Transverse colon (tissue), 4 donors: ENCODE results near the gene ARHGEF25. TPM values are rescaled to one million over a fixed set of nuclear protein-coding genes. Genes with fewer than 3 reads are reported as not detected.
"Not testable (repeated sequence)": the region's sequence is repeated elsewhere in the genome, so short reads cannot be mapped to it uniquely, and the experiment has no call there.

Experiments
- DNase-seq: peaks from one replicate; pipeline ENCODE4 v3.0.0-alpha.2; 2019
- H3K27ac ChIP-seq, 4 donors: fragments of 200-600 bp; sonication (generic); 2 replicates each; pipeline ENCODE4 v1.5.1; 2016 to 2018; ENCODE audit warnings: inconsistent platforms in 4 of 4
- H3K27me3 ChIP-seq: fragments of 200-600 bp; sonication (generic); 2 replicates; pipeline ENCODE4 v1.5.1; 2017; ENCODE audit warnings: inconsistent platforms
- H3K36me3 ChIP-seq, 4 donors: fragments of 200-600 bp; sonication (generic); 2 replicates each; pipeline ENCODE4 v1.5.1; 2017 to 2019; ENCODE audit warnings: inconsistent platforms in 4 of 4
- H3K4me1 ChIP-seq, 4 donors: fragments of 200-600 bp; sonication (generic); 2 replicates each; pipeline ENCODE4 v1.5.1; 2017 to 2020; ENCODE audit warnings: inconsistent platforms in 4 of 4
- H3K4me3 ChIP-seq, 4 donors: fragments of 200-600 bp; sonication (generic); 1 replicate in 1 of 4; 2 replicates in 3 of 4; pipeline versions ENCODE4 v1.5.1 to v1.6.1; 2017 to 2019; ENCODE audit warnings: inconsistent platforms in 4 of 4
- H3K9me3 ChIP-seq, 2 donors: fragments of 200-600 bp; sonication (generic); 2 replicates each; pipeline ENCODE4 v1.5.1; 2017 to 2019; ENCODE audit warnings: inconsistent platforms in 2 of 2
- CTCF ChIP-seq, 5 experiments: fragments of 200-600 bp in 3 of 5; fragments of 450-650 bp in 2 of 5; sonication (generic) in 3 of 5; IDR thresholded peaks; 1 replicate in 2 of 5; 2 replicates in 3 of 5; pipeline ENCODE4 v1.5.1; 2016 to 2017; ENCODE audit warnings: antibody characterized with exemption in 5 of 5, inconsistent platforms in 3 of 5, mild to moderate bottlenecking in 2 of 5, moderate library complexity in 1 of 5
- EP300 ChIP-seq: sonication (generic); formaldehyde crosslinking; IDR thresholded peaks from one replicate; pipeline ENCODE4 v1.6.1; 2017; ENCODE audit warnings: antibody characterized with exemption, low read depth
- POLR2A ChIP-seq: fragments of 450-650 bp; IDR thresholded peaks from one replicate; pipeline ENCODE4 v1.6.1; 2016; ENCODE audit warnings: antibody characterized with exemption, mild to moderate bottlenecking, moderate library complexity
- POLR2AphosphoS5 ChIP-seq, 3 donors: sonication (generic); formaldehyde crosslinking; IDR thresholded peaks; one replicate each; pipeline ENCODE4 v1.6.1; 2016; ENCODE audit warnings: antibody characterized with exemption in 3 of 3
- WGBS, 2 donors: methylation state at CpG; one replicate each; pipeline ENCODE4 v1.1.5; 2018; ENCODE audit warnings: low coverage in 1 of 2; 5-methylcytosine and 5-hydroxymethylcytosine counted together
- in situ Hi-C, 4 donors: fragments of 200-750 bp; cut with MboI; loops; one replicate each; pipeline versions ENCODE4 v1.15.0 to v1.15.1; 2017; ENCODE audit warnings: low sequenced_read_pairs in 3 of 4, low pct_ligation_motif_present in 1 of 4, low pct_unique_long_range_greater_than_20kb in 1 of 4
- intact Hi-C: fragments of 100-400 bp; cut with DNase I; formaldehyde crosslinking; loops from one replicate; pipeline ENCODE4 v1.15.1; 2023; ENCODE audit warnings: low total_unique reads
- total RNA-seq, 4 donors: library from RNA; depleted of rRNA; stranded (reverse); fragments of >200 nt; gene quantifications; one replicate each; pipeline ENCODE4 v1.1.0, GENCODE V29; 2016

ARHGEF25 gene
- total RNA-seq, 4 donors from 2014 or later: 6.6 to 35.9 (median 15.3) TPM

- Histone ChIP-seq H3K9me3 (no peaks in the 10 kb centered on the region), H3K36me3 (no peaks in the 10 kb centered on the region), H3K4me1 (peaks cover 6 to 31% (median 18%) of the 10 kb centered on the region in 4 donors), H3K4me3 (no peak overlapping the region), H3K27me3 (peaks cover 83% of the 10 kb centered on the region), H3K27ac (no peak overlapping the region)
- in situ Hi-C loops (no loop called here), intact Hi-C loops (no loop called here)
- TF ChIP-seq CTCF (IDR thresholded peaks at IDR 0.05): no peak
- WGBS, 2 donors: 33 to 64% methylated on average over 5 to 11 of the region's 11 CpGs
- DNase-seq: no peak
Measured at GRCh38 chr12:57617942-57618341, 6.7 kb downstream of the ARHGEF25 start.

GRCh38 chr12:57618431-57618830, 7.2 kb downstream of the ARHGEF25 start:
- DNase-seq, H3K4me3 ChIP-seq, H3K27ac ChIP-seq, H3K9me3 ChIP-seq, H3K36me3 ChIP-seq, in situ Hi-C loops, intact Hi-C loops: not testable (repeated sequence)
- peaks cover 6 to 29% (median 18%) of the 10 kb centered on the region in 4 donors for H3K4me1 ChIP-seq
- H3K27me3 ChIP-seq: peaks cover 83% of the 10 kb centered on the region
- 91 to 92% methylated on average over 2 to 6 of the region's 6 CpGs for WGBS, 2 donors

DNA sequence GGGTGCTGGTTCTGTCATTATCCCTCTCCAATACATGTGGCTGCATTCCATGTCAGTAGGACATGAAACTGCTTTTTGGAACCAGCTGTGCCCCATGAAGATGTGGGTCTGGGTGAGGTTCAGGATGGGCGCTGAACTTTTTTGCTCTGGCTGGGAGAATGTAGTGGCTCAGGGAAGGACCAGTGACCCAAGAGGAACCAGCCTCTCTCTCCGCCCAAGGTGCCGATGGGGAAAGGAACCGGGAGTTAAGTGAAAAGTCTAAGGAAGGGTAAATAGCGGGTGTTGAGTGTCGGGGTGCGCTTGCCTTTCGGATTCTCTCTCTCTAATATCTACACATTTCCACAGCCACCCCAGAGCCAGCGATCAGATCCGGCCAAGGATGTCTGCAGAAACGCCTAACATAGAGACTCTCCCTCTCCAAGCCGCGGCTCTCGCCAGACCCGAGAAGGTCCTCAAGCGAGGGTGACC, 7.8 kb downstream of the ARHGEF25 start:
- H3K27ac ChIP-seq: no peak overlapping the region
- TF ChIP-seq POLR2AphosphoS5 (IDR thresholded peaks at IDR 0.05) (no peak), CTCF (IDR thresholded peaks at IDR 0.05) (no peak), POLR2A (no peak), EP300 (no peak)
- no peaks in the 10 kb centered on the region for H3K9me3 ChIP-seq
- peaks cover 83% of the 10 kb centered on the region for H3K27me3 ChIP-seq
- H3K36me3 ChIP-seq: no peaks in the 10 kb centered on the region
- intact Hi-C loops (no loop called here), in situ Hi-C loops (no loop called here)
- DNase-seq: no peak
- no peak overlapping the region for H3K4me3 ChIP-seq
- H3K4me1 ChIP-seq: peaks cover 0 to 25% (median 17%) of the 10 kb centered on the region in 4 donors
- 54 to 56% methylated on average over 7 to 16 of the region's 16 CpGs for WGBS, 2 donors

- Histone ChIP-seq H3K27me3 (peaks cover 90% of the 10 kb centered on the region), H3K4me1 (peaks cover 0 to 23% (median 15%) of the 10 kb centered on the region in 4 donors), H3K4me3 (no peak overlapping the region), H3K27ac (no peak overlapping the region), H3K9me3 (no peaks in the 10 kb centered on the region), H3K36me3 (no peaks in the 10 kb centered on the region)
- DNase-seq: no peak
- in situ Hi-C loops (loop anchor here in 2 of 4 donors (5.0 to 10.0 kb wide), 2 partner anchors 37 to 45 kb away; no protein-coding TSS in a partner anchor), intact Hi-C loops (no loop called here)
- WGBS, 2 donors: 32% methylated on average over 23 of the region's 46 CpGs; no CpG with 5 or more reads in 1 of the 2 donors
- no peak for TF ChIP-seq POLR2A
- TF ChIP-seq POLR2AphosphoS5 (IDR thresholded peaks at IDR 0.05): no peak
- no peak for TF ChIP-seq CTCF (IDR thresholded peaks at IDR 0.05)
- TF ChIP-seq EP300: no peak
Measured at GRCh38 chr12:57619434-57620244, 8.4 kb downstream of the ARHGEF25 start.
